Renal cortex interstitium (tissue), 11 donors: Measurements from ENCODE around the gene RAPGEF1. TPM values are rescaled to one million over a fixed set of nuclear protein-coding genes. Genes with fewer than 3 reads are reported as not detected.
A peak's percentile ranks its signal among the peaks of the same experiment; 100 is the strongest.

Experiments
- DNase-seq, 11 donors: peaks; one replicate each; pipeline ENCODE4 v3.0.0-alpha.2; 2013; ENCODE audit warnings: low read depth in 9 of 11, low spot score in 4 of 11; ENCODE audit errors: extremely low read depth in 1 of 11
- polyA plus RNA-seq, 3 donors: library from polyadenylated mRNA; unstranded; fragments of 120-200 nt; gene quantifications; one replicate each; pipeline ENCODE4 v1.2.1, GENCODE V29; 2013; ENCODE audit not compliant: insufficient read length in 3 of 3

RAPGEF1 gene
- polyA plus RNA-seq, 3 donors = 39.7 to 44.1 (median 40.3) TPM

DNA sequence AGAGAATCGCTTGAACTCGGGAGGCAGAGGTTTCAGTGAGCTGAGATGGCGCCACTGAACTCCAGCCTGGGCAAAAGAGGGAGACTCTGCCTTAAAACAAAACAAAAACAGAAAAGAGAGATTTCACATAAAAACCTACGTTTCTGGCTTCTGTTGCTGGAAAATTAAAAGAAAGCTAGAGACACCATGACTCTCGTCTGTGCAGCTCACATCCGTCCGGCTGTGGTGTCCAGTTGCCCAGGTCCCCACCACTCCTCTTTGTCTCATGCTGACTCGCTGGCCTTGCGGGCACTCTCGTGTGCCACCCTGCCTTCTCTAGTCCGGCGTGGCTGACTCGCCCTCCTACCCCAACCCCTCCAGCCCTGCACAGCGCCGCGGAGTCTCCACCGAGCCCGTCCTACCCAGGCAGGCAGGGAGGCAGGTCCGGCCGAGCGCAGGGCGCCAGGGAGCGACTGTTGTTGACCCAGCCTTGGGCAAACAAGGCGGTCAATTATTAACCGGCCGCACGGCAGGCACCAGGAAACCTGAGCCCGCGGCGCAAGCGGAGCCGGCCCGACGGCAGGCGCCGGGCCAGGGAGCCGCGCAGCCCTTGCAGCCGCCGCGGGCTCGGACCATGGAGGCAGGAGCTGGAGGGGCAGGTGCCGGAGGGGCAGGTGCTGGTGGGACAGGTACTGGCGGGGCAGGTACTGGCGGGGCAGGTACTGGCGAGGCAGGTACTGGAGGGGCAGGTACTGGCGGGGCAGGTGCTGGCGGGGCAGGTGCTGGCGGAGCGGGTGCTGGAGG is 194.7 kb downstream of the RAPGEF1 start, which contains the start of gene PRRT1B:
PRRT1B (plus strand) TSS at position 521 of the 783 bp plus-strand sequence; CDS start at position 614, 93 bp downstream.
- peak in 9 of 11 donors; percentile 53 to 81 (median 73) for DNase-seq

DNA sequence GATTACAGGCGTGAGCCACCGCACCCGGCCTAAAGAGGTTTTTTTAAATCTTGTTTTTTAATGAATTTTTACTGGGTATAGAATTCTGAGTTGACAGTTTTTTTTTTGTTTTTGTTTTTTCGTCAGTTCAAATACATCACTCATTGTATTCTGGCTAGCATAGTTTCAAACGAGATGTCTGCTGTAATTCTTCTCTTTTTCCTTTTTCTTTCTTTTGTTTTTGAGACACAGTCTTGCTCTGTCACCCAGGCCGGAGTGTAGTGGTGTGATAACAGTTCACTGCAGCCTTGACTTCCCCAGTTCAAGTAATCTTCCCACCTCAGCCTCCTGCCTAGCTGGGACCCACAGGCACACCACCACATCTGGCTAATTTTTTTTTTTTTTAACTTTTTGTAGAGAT is 196.7 kb downstream of the RAPGEF1 start:
- no peak for DNase-seq

DNA sequence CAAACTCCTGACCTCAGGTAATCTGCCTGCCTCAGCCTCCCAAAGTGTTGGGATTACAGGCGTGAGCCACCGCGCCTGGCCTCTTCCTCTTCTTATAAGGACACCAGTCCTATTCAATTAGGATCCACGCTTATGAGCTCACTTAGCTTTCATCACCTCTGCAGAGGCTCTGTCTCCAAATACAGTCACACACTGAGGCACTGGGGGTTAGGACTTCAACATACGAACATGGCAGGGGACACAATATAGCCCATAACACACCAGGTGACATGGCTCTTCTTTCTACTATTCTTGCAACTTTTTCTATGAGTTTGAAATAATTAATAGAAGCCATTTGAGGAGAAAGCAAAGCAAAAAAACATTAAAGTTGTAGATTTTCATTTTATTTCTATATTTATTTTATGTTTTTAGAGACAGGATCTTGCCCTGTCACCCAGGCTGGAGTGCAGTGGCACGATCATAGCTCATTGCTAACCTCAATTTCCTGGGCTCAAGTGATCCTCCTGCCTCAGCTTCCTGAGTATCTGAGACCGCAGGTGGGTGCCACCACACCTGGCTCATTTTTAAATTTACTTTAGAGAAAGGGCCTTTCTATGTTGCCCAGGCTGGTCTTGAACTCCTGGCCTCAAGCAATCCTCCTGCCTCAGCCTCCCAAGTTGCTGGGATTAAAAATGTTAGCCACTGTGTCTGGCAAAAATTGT is 200.5 kb downstream of the RAPGEF1 start:
- DNase-seq = no peak

DNA sequence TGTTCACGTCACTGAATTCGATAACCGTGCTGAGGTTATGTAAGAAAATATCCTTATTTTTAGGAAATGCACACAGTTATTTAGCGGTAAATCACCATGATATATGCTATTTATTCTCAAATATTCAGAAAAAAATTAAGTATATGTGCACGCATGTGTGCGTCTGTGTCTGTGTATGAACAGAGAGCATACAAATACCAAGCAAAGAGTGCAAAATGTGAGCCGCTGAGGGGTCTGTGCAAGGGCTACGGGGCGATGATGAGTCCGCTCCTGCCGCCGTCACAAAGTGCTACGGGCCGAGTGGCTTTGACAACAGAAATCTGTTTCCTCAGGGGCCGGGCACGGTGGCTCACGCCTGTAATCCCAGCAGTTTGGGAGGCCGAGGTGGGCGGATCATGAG is 201.9 kb downstream of the RAPGEF1 start:
- no peak for DNase-seq

DNA sequence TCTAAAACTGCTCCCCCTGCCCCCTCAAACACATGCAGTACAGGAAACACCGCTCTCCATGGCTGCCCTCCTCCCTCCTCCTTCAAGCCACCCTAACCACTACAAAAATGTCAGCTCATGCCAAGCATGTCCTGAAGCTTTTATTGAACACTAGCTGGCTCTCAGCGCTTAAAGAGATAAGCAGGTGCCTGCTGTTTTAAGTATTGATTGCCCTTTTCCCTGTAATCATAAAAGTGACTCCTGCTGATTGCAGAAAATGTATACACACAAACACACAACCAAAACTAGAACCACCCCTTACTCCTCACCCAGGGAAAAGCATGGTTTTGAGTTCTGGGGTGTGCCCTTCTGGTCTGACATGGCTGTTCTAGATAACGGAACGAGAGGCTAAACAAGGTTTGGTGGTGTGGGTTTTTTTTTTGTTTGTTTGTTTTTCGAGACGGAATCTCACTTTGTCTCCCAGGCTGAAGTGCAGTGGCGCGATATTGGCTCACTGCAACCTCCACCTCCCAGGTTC is 205.1 kb downstream of the RAPGEF1 start:
- no peak for DNase-seq

DNA sequence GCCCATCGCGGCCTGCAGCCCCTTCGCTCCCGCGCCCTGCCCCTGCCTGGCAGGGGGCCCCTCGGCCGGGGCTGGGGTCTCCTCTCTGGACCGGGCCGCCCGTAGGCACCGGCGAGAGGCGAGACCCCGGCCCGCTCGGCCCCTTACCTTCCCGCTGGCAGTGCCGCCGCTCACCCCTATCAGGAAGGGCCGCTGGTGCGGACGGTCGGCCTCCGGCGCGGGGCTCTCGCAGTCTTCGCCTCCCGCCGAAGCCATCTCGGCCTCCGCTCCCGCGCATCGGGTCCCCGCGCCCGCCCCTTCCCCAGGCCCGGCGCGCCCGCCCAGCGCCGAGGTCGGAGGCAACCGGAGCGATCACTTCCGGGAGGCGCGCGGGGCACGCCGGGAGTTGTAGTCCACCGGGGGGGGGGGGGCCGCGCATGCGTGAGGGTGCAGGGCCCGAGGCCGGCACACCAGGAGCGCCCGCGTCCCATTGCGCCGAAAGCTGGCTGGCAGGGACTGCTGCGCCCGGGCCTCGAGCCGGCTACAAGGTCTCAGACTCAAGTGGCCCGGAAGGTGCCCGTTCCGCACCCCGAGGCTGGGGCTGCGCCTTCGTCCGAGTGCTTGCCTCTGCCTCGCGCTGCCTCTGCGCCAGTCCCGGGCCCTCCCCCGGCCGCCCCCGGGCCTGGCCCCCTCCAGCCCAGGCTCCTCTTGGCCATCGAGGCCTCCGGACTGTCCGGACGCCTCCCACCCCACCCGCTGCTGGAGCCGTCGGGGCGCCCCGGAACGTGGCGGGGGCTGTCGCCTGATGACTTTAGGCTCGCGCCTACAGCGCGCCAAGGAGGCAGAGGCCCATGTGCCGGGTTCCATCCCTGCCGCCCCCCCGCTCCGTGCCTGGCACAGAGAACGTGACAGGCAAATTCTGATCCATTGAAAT is 208.7 kb downstream of the RAPGEF1 start, which contains the start of gene UCK1:
UCK1 (minus strand) TSS at position 344 of the 913 bp plus-strand sequence; CDS start at position 255, 89 bp downstream.
- peak in 10 of 11 donors; percentile 41 to 83 (median 74) for DNase-seq

DNA sequence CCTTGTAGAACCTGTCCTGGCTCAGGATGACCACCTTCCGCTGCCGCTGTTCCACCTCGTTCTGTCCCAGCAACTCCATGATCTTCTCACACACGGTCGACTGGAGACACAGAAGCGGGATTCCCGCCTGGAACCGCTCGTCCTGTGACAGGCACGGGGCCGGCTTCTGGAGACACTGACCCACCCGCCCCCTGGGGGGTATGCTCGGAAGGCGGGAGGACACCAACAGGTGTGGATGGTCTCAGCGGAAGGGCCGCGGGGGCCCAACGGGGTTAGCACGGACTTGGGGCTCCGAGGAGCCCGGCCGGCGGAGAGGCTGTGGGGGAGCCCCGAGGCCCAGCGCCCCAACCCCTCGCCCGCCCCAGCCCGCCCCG is 209.3 kb downstream of the RAPGEF1 start:
- peak in 1 of 11 donors; percentile 38 for DNase-seq

DNA sequence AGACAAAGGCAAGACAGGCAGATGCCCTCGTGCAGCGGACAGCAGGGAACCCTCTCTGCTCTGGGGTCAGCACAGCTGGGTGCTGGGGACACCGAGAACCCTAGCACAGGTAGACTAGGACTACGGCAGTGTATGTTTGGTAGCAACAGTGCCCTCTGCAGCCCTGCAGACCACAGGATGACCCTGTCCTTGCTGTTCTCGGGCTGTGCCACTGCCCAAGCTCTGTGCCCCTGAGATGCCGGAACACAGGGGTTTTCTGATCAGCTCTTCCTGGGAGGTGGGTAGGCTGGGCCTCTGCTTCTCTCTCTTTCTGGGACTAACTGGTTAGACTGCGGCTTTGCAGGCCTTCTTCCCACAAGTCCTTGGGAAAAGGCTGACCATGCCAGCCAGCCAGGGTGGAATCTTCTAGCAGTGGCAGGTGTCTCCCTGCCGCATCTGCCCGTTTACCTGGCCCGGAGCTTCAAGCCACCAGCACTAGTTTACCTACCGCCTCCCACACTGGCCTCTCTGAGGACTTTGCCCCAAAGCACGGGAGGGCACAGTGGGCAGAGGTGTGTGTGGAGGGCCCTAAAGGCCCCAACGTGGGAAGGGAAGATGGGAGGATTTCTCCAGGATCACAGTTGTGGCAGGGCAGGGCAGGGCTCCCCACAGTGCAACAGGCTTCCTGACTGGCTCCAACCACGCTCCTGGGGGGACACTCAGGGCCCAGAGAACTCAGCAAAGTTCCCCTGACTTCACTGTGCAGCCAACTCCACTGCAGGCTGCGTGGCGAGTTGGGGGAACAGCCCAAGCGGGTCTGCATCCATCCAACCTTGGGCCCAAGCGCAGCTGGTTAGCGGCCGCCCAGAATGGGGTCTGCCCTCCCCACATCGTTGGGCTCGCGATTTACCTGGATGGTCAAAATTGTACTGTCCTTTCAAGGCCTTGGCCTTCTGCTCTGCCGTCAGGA is 210.0 kb downstream of the RAPGEF1 start:
- no peak for DNase-seq

DNA sequence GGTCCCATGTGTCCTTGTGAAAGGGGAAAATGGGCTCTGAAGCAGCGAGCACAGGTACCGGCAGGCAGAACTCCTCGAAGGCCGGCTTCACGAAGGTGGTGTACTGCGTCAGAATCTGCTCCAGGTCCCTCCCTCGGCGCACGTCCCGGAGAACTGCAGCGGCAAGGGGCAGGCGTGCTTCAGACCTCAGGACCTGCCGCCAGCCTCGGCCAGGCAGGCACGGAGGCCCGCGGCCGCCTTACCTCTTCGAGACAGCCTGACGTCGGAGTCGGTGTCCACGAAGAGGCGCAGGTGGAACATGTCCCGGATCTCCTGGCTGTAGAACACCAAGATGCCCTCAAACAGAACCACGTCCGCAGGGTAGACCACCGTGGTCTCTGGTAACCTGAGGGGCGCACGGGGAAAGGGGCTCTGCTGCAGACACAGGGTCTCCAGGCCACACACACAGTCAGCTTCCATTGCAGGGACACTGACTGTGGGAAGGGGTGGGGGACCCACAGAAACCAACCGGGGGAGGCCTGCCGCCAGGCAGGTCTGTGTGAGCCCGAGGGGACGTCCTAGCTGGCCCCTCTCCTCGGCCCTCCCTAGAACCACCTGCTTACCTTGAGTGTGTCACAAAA is 210.9 kb downstream of the RAPGEF1 start:
- DNase-seq = no peak

DNA sequence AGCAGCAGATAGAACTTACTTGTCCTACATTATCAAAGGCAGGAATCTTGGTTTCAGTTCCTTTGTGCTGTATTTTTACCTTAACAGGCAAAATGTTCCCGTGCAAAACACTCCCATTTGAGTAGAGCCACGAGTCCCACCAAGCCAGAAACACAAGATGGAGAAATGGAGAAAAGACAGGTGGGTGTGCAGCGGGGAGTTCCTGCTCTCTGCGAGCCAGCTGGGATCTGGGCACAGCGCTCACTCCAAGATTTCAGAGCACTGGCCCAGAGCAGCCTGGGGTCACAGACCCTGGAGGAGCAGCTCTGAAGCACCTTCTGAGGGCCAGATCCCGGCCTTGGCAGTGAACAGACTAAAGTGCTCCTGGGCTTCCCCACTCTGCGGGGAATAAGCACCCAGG is 211.7 kb downstream of the RAPGEF1 start:
- DNase-seq = no peak

Other genes starting within 250 kb of the RAPGEF1 start
- gene POMT1, start 237.2 kb downstream of the RAPGEF1 start, polyA plus RNA-seq = 10 to 100 TPM; 34.0 to 52.1 (median 34.5) TPM
- 10 to 100 TPM; 33.7 to 42.8 (median 36.5) TPM for gene UCK1, start 208.8 kb downstream of the RAPGEF1 start, polyA plus RNA-seq
- 1 to 10 TPM in 2 of 3 donors, under 1 TPM in 1; 0.67 to 1.4 (median 1.1) TPM for gene PRRT1B, start 194.6 kb downstream of the RAPGEF1 start, polyA plus RNA-seq